ENCODE data around the gene PDE6C.

- TF ChIP-seq CTCF (IDR thresholded peaks at IDR 0.05) (no peak), SMAD4 (CRISPR knock-in tag; IDR thresholded peaks at IDR 0.05) (no peak), JUN (CRISPR knock-in tag; IDR thresholded peaks at IDR 0.05) (no peak), CREM (CRISPR knock-in tag; IDR thresholded peaks at IDR 0.05) (no peak), ZNF671 (CRISPR knock-in tag; IDR thresholded peaks at IDR 0.05) (no peak), CREB1 (CRISPR knock-in tag; IDR thresholded peaks at IDR 0.05) (no peak), NR2C2 (CRISPR knock-in tag; IDR thresholded peaks at IDR 0.05) (no peak), MYBL2 (CRISPR knock-in tag; IDR thresholded peaks at IDR 0.05) (no peak)
Measured at GRCh38 chr10:93673791-93674190, 61.5 kb downstream of the PDE6C start.
